T-helper 2 cell treated with Interferon-gamma antibody and Interleukin-4, amounts not matched to agents 100 ng/mL and 5 ng/mL, for 36 hours (primary cell): Measurements from ENCODE around the gene ADCY5. TPM values are rescaled to one million over a fixed set of nuclear protein-coding genes. Genes with fewer than 3 reads are reported as not detected.

Experiments
- intact Hi-C: fragments of 100-400 bp; cut with micrococcal nuclease; formaldehyde crosslinking; loops from one replicate; pipeline ENCODE4 v1.15.1; 2023
- total RNA-seq: library from RNA; stranded (reverse); gene quantifications from 2 replicates; pipeline ENCODE4 v1.2.3, GENCODE V29; 2022

Gene ADCY5
- total RNA-seq, 1 donor from 2014 or later = not detected

DNA sequence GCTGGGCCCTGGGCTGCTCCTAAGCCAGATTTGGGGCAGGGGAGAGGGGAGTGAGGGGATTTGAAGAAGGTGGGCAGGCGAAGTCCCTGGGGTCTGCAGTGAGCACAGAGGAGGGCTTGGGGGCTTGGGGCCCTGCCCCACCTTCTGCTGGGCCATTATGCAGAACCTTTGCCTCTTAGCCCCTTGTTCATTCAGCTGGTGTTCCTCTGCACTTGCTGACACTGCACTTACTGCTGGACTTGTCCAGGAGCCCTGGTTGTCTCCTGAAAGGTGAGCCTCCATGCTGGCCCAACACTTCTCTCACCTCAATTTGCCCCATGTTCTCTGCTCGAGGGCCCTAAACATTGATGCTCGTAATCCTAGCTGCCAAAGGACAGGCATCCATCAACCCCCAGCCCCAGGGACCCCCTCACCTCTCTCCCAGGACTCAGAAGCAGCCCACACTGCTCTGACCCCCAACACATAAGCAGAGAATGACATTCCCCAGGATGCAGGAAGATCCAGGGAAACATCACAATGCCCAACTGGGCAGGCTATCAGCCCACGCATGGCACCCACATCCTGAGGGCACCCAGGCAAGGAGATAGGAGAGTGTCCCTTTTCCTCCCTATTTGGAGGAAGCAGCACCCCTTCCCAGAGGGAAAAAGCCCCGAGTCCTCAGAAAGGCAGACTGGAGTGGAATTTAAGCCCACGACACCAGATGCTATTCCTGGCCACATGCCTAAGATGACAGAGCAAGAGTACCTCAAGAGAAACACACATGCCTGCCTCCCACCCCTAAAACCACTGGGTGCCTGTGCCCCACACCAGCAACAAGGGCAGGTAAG lies 76.8 kb downstream of the ADCY5 start:
- intact Hi-C loops = no loop called here

DNA sequence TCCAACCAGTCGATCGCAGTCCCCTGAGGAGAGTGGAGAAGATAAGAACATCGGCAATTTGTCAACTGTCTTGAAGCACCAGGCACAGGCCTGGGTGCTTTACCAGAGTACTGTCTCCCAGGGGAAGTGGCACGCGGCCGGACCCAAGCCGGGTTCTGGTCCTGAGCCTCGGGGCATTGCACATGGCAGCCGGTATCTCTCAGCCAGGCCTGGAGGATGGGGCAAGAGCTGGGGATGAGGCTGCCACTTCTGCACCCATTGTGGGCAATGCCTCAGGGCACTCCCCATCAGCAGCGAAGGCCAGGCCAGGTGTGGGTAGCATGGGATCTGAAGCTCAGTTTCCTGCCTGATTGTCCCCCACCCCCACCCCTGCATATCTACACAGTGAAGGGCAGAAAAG lies 77.5 kb downstream of the ADCY5 start:
- intact Hi-C loops = no loop called here

DNA sequence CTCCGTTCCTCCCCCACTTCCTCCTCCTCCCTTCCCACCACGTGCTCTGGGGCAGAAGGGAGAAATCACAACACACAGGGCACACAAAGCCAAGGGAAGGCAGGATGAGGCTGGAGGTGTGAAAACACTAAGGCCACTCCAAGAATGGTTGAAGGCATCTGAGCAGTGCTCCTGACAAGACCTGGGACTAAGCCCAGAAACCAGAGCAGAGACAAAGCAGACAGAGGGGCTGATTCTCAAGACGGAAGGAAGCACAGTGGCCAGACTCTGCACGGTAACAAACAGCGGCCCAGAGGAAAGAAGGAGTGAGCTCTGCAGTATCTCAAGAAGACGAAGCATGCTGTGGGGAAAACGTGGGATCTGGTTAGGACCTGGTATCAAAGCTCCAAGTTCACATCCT lies 78.1 kb downstream of the ADCY5 start:
- intact Hi-C loops = no loop called here

DNA sequence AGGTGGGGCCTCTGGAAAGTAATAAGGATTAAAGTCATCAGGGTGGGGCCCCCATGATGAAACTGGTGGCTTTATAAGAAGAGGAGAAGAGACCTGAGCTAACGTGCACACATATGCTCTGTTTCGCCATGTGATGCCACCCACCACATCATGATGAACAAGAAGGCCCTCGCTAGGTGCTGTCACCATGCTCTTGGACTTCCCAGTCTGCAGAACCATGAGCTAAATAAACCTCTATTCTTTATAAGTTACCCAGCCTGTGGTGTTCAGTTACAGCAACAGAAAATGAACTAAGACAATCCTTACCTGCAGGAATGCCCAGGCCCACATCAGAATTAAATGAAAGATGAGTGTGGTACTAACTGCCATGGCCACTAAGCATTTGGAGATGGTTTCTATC lies 79.8 kb downstream of the ADCY5 start:
- intact Hi-C loops = no loop called here

DNA sequence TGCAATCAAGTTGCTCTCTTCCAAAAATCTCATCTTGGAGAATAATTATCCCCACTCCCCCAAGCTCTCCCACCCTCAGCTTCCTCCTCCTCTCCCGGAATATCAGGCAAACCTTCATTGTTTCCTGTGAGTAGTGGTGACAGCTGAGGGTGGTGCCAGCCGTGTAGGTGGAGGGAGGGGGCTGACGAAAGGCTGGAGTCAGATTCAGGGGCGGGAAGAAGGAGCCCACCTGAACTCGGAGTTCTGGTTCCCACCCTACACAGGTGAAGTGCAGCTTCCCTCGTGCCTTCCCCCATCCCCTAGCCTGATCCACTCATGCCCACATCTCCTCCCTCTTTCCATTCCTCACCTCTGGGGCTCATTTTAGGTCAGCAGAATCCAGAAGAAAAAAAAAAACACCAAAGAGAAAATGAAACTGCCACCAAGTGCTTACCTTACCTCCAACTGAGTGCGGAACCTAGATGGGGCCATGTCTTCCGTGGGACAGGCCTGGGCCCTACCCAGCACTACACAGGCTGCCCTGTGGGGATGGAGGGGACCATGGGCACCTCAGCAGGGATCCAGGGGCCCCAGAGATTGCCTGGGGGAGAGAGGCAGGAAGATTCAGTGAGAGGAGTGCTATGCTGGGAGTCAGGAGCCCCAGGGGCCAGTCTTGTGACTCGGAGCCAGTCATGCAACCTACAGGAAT lies 81.3 kb downstream of the ADCY5 start:
- intact Hi-C loops = no loop called here

DNA sequence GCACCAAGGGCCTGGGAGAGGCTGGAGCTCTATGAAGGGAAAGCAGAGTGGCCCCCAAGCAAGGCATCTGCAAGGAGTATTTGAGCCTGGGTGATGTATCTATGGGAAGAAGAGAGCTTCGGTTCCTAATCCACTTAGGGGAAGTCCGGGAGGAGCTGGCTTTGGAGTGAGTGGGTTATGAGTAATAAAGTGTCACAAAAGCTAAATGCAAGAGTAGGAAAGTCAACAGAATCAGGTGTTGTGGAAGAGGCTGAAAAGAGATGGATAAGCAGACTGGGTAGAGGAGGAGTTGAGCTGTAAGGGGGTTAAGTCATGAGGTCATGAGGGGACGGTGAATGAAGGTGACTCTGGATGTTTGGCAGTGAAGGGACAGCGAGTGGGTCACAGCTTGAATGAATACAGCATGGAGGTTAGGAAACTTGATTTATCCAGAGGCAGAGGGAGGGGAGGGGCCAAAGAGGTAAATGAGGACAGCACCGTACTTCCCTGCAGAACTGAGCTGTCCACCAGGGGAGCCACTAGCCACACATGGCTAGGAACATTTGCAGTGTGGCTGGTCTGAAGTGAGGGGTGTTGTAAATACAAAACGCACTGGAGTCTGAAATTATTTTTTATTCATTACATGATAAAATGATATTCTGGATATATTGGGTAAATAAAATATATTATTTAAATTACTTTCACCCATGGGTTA lies 83.3 kb downstream of the ADCY5 start:
- intact Hi-C loops = no loop called here

DNA sequence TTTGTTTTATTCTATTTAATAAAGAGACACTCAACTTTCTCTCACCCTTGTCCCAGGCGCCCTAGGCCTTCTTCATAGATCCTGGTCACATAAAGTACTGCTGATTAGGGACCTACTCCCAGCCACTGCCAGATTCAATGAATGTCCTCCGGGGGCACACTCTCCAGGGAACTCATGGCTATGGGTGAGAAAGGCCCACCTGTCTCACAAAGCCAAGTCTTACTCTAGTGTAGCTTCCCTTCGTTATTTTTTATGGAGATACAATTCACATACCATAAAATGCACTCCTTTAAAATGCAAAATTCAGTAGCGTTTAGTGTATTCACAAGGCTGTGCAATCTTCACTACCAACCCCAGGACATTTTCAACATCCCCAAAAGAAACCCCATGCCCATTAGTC lies 87.8 kb downstream of the ADCY5 start:
- intact Hi-C loops = no loop called here

DNA sequence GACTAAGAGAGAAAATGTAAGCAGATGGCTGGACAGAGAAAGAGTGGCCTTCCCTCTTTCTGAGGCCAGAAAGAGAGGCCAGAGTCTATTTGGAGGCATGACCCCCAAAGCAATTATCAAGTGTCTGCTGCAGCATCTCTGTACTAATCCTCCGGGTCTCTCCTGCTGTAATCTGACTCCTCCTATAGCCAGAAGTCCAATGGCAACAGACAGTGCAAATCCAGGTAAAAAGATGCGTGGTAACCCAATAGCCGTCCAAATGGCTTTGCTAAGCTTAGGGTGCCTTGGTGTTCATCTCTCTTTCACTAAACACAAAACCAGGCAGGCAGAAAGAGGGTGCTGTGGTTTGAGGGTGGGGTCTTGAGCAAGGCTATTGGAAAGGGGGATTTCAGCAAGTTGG lies 91.6 kb downstream of the ADCY5 start:
- intact Hi-C loops = no loop called here

DNA sequence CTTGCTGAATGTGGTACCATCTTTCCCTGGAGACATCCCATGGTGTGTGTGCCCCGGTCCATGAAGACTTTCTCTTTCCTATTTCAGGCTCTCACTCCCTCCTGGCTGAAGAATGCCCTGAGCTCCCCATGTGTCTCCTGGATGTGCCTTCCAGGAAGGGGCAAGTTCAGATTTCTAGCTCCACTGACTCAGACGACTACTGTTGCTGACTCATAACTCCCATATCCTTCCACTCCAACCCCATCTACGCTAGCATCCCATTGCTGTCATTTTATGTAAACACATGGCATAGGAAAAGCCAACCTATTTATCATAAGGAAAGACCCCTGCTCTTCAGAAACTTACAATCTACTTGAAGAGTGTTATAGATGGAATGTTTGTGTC lies 95.0 kb downstream of the ADCY5 start:
- intact Hi-C loops = no loop called here

DNA sequence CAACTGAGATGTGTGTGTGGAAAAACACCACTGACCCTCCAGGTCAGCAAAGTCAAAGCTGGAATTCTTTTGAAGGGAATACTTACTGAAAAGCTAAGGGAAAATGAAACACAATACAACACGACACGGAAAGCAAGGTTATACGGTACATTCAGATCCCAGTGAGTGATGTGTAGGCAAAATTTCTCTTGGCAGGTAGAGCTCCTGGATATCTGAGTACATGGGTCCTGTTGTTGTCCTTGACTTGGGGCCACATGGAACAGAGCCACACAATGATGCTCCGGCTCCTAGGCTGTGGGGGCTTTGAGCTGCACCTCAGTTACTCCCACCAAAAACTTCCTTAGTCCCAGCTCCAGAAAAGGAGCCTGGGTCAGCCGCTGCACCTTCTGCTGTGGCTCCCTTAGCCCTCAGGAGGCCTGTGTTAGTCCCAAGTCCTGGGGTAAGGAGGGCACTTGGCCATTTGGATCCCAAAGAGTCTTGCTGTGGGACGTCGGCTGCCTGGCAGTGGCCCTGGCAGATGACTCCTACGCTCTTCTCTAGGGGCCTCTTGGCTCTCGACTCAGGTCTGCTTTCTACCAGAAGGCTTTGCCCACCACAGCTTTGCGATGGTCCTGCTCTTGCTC lies 95.6 kb downstream of the ADCY5 start:
- intact Hi-C loops = no loop called here

DNA sequence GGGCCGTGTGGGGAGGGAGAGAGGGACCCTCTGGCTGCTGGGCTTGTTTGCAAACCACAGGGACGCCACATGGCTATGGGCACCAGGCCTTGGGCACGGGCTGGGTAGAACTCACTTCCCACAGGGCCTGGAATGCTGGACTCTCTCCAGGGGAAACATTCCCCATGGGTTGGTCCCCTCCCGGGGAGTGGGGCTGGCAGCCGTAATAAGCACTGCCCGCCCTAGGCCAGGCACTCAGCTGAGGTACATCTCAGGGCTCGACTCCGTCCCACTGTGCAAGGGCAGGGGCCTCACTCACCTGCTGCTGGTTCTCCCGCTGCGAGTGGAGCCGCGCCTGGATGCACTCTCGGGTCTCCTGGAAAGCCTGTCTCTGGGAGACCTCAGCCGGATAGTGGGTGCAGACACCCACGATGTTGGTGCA lies 96.7 kb downstream of the ADCY5 start:
- intact Hi-C loops = no loop called here

DNA sequence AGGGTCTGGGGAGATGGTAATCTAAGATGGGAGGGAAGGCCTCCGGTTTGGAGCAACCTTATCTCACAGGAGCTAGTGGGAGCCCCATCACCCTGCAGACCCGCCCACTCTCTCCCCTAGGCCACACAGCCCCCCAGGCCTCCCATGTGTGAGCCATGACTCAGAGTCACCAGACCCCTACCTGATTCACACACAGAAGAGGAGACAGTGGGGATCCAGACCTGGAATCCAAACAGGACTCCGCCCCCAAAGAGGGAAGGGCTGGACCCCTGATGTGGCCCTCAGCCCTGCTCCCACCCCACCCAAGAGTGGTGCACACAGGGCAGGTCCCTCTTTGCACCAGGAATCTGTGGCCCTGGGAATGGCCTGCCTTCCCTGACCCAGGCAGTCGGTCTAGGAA lies 97.4 kb downstream of the ADCY5 start:
- intact Hi-C loops = no loop called here

DNA sequence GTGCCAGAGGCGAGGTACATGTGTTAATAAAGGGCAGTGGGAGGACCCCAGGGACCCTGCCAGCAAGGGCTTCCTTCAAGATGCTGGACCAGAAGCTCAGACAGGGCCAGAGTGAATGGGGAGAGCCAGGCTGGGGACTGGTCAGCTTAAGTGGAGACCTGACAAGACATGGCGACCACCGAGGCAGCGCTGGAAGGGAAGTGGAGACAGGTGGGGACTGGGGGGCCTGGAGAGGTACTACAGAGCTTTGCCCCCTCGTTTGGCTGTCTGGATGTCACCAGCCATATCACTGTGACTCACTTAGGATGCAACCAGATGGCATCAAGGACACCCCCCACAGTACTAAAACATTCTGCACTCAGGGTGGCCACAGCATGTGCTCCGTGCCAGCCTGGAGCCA lies 97.9 kb downstream of the ADCY5 start:
- intact Hi-C loops = no loop called here

DNA sequence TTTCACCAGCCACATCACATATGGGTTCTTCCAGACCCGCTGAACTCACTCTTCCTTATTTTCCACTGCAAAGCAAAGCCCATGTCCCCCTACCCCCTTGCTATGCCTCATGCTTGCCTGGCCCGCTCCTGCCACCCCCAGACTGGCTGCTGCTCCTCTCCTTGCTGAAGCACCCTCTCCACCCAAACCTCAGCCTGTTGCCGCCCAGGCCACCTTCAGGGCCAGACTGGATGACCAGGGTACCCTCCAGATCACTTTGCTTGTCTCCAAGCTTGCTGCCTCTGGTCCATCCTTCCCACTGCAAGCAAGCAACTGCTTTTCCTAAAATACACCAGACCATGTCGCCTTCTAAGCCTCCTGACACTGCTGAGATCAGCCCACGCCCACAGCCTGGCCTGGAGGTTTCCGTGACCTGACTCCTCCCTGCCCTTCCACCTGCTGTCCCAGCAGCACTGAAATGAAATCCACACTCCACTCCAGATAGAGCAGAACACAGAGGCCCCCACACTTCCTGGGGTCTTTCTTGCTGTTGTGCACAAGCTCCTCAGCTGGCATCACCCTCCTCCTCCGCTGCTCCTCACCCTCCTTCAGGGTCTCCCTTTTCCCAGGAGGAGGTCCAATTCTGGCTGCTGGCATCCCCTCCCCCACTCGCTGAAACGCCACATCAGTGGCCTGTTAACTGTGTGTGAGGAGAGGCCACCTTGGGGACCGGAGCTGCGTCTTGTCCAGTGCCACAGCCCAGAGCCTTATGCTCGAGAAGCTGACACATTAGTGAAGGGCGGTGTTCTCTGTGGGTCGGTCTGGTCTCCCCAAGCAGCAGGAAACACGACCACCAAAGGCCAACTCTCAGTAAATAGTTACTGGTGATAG lies 99.1 kb downstream of the ADCY5 start:
- intact Hi-C loops = no loop called here

DNA sequence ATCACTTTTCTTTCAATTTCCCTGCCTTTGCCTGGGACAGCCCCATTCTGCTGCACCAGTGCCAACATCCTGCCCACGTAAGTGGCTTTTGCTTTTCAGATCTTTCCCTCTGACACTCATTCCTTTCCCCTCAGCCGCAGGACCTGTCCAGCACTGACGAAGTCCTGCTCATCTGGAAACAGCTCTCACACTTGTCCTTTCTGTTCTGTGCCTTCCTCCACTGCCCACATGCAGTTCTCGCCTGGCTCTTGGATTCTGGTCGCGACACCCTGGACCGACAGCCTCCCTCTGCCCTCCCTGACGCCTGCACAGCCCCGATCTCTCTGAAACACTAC lies 99.7 kb downstream of the ADCY5 start:
- intact Hi-C loops = no loop called here

DNA sequence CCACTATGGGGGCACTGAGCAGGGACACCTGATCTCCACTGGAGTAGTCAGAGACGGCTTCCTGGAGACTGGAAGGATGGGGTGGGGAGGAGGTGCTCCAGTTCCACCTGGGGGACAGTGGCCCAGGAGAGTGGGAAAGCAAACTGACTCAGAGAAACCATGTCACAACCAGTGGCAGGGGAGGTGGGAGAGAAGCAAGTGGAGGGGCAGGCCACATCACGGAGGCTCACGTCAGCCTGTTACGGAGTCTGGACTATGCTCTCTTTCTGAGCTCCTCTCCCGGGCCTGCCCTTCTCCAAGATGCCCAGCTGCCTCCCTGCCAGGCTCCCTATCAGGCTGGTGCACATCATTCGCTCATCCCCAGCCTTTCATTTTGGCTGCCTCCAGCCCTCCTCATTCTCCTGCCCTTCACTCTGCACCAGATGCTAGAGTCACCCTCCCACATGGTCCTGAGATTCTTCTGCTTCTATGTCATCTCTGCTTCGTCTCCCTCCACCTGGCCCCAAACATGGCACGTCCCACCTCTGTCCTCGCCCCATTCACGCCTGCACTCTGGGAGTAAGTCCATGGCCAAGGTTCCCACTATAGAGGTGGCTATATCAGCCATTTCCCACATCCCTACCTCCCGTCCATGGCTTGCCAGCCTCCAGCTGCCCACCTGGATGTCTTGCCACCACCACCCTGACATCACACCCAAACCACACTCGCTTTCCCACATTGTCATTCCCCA lies 100.3 kb downstream of the ADCY5 start:
- intact Hi-C loops = no loop called here

DNA sequence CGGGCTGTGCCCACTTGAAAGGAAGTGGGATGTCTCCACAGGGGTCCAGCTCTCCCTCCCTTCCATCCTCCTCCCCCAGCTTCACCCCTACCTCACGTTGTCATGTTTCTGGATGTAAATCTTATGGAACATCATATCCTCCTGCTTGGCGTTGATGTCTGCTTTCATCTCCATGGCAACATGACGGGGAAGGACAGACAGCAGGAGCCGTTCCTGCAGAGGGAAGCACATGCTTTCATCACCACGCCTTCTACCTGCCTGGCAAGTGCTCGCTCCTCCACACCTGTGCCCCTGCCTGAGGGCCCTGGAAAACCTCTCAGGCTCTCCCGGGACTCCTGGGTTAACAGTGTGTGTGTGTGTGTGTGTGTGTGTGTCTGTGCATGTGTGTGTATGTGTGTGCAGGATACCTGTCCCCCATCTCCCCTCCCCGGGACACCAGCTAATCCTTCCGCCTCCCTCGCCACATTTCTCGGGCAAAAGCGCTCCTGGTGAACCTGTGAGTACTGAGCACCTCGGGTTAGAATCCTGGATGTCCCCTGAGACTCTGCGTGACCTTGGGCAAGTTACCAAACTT lies 101.1 kb downstream of the ADCY5 start:
- intact Hi-C loops = no loop called here

DNA sequence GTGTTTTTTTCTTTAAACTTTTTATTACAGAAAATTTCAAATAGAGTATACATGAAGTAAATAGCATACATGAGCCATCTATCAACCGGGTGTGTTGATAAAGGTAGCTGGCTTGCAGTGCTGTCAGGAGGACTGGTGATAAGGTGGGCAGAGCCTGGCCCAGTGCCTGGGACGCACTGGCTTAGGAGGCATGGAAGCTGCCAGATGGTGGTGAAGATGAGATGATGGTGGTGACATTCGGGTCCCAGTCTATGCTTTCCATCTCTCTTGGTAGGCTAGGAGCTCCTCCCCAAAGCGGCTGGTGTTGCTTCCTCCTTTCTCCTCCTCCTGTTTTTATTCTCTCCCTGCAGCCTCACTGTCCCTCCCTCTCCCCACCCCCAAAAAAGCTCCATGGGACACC lies 101.7 kb downstream of the ADCY5 start:
- intact Hi-C loops = no loop called here

DNA sequence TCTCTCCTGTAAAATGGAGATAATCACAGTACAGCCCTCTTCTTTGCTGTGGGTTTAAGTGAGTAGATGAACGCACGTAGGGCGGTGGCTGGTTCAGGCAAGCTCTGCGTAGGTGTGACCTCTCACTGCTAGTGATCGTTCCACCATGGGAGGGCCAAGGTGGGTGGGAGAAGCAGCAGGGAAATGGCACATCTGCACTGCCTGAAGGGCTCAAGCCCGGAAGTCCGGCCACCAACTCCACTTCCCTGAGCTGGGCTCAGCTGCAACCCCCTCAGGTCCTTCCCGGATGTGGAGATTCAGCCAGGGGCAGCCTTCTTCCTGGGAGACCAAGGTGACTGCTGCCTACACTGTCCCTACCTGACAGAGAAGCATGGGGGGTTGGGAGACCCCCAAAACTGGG lies 102.9 kb downstream of the ADCY5 start:
- intact Hi-C loops = no loop called here
